H1 (cell line): Measurements from ENCODE around the gene RPL18. TPM values are rescaled to one million over a fixed set of nuclear protein-coding genes. Genes with fewer than 3 reads are reported as not detected.

Source experiments
- CTCF ChIA-PET: fragments of 300-600 bp; sonication (Branson Sonifier 250); formaldehyde crosslinking; loops from one replicate; lab custom pipeline; 2021; ENCODE audit not compliant: partially characterized antibody; lab: Charles Lee
- POLR2A ChIA-PET: fragments of 300-600 bp; sonication (Branson Sonifier 250); formaldehyde crosslinking; loops from one replicate; lab custom pipeline; 2021; ENCODE audit warnings: inconsistent platforms; ENCODE audit not compliant: partially characterized antibody; lab: Charles Lee
- DNase-seq, 2 experiments: peaks; one replicate each; pipeline versions ENCODE4 v3.0.0 to v3.0.0-alpha.2; 2010 to 2022; ENCODE audit warnings: low spot score in 2 of 2, low read depth in 1 of 2, mixed read lengths in 1 of 2
- FAIRE-seq: peaks from 2 replicates; lab custom pipeline; 2011; peaks lifted over from hg19 to GRCh38; lab: Jason Lieb, UNC
- H2AFZ ChIP-seq: 2 replicates; pipeline ENCODE4 v1.8.1; 2012; ENCODE audit warnings: low read length, inconsistent platforms
- H2AK5ac ChIP-seq: 2 replicates; pipeline ENCODE4 v1.6.1; 2013; ENCODE audit warnings: low read depth, low read length
- H2BK120ac ChIP-seq: replicated peaks from 2 replicates; pipeline ENCODE3; 2013; ENCODE audit warnings: low read depth, low read length, inconsistent platforms
- H2BK12ac ChIP-seq: 2 replicates; pipeline ENCODE4 v1.6.1; 2013; ENCODE audit warnings: low read depth, low read length
- H2BK15ac ChIP-seq: 2 replicates; pipeline ENCODE4 v1.6.1; 2013; ENCODE audit warnings: low read length
- H2BK20ac ChIP-seq: 2 replicates; pipeline ENCODE4 v1.6.1; 2013; ENCODE audit warnings: low read length
- H2BK5ac ChIP-seq: 2 replicates; pipeline ENCODE4 v1.6.1; 2013; ENCODE audit warnings: low read depth, low read length
- H3K14ac ChIP-seq: 2 replicates; pipeline ENCODE4 v1.6.1; 2013; ENCODE audit warnings: inconsistent platforms; ENCODE audit not compliant: insufficient read length
- H3K18ac ChIP-seq: 2 replicates; pipeline ENCODE4 v1.6.1; 2013; ENCODE audit warnings: low read length; ENCODE audit errors: extremely low read depth
- H3K23ac ChIP-seq: 2 replicates; pipeline ENCODE4 v1.6.1; 2013; ENCODE audit warnings: inconsistent platforms; ENCODE audit not compliant: insufficient read length
- H3K23me2 ChIP-seq: 2 replicates; pipeline ENCODE4 v1.6.1; 2013; ENCODE audit warnings: low read depth, low read length
- H3K27ac ChIP-seq: 2 replicates; pipeline ENCODE4 v1.6.1; 2011; ENCODE audit warnings: low read depth, low read length, inconsistent platforms
- H3K27me3 ChIP-seq, 4 experiments: replicated peaks in 1 of 4; 1 replicate in 1 of 4; 2 replicates in 3 of 4; pipeline versions ENCODE4 v1.6.1 to v1.8.1; 2011 to 2013; ENCODE audit warnings: low read length in 3 of 4, mild to moderate bottlenecking in 3 of 4, inconsistent platforms in 2 of 4, mixed read lengths in 2 of 4, moderate library complexity in 1 of 4; ENCODE audit not compliant: control insufficient read depth in 3 of 4, insufficient read depth in 3 of 4; ENCODE audit errors: extremely low read depth in 1 of 4
- H3K36me3 ChIP-seq, 4 experiments: 2 replicates each; pipeline versions ENCODE4 v1.6.1 to v1.8.1; 2011 to 2013; ENCODE audit warnings: mild to moderate bottlenecking in 4 of 4, low read length in 3 of 4, moderate library complexity in 2 of 4, control low read depth in 1 of 4, inconsistent platforms in 1 of 4; ENCODE audit not compliant: insufficient read depth in 4 of 4, control insufficient read depth in 2 of 4
- H3K4ac ChIP-seq: replicated peaks from 2 replicates; pipeline ENCODE3; 2013; ENCODE audit warnings: low read length, low read depth, mixed read lengths, inconsistent platforms; ENCODE audit not compliant: insufficient read length
- H3K4me1 ChIP-seq, 4 experiments: replicated peaks in 1 of 4; 1 replicate in 1 of 4; 2 replicates in 3 of 4; pipeline versions ENCODE4 v1.6.1 to v1.8.1; 2011 to 2013; ENCODE audit warnings: low read length in 3 of 4, inconsistent platforms in 2 of 4, mixed read lengths in 1 of 4; ENCODE audit not compliant: insufficient read depth in 4 of 4, control insufficient read depth in 3 of 4
- H3K4me2 ChIP-seq, 2 experiments: 2 replicates each; pipeline versions ENCODE4 v1.6.1 to v1.8.1; 2011 to 2013; ENCODE audit warnings: low read depth in 2 of 2, low read length in 2 of 2, control low read depth in 1 of 2, inconsistent platforms in 1 of 2, mild to moderate bottlenecking in 1 of 2; ENCODE audit not compliant: insufficient read depth in 1 of 2
- H3K4me3 ChIP-seq, 4 experiments: fragments of 200-600, 300-600 bp in 1 of 4; sonication (generic), shearing (Covaris generic), sonication (Bioruptor Twin) in 1 of 4; 2 replicates each; pipeline versions ENCODE4 v1.5.1 to v1.8.1; 2011 to 2016; ENCODE audit warnings: low read length in 4 of 4, low read depth in 3 of 4, control low read depth in 2 of 4, inconsistent platforms in 2 of 4, mild to moderate bottlenecking in 2 of 4, mixed read lengths in 1 of 4, moderate library complexity in 1 of 4; ENCODE audit not compliant: insufficient read depth in 2 of 4; ENCODE audit errors: extremely low read depth in 1 of 4
- H3K56ac ChIP-seq: replicated peaks from 2 replicates; pipeline ENCODE3; 2013; ENCODE audit warnings: low read depth, mild to moderate bottlenecking, mixed read lengths, low read length, inconsistent platforms; ENCODE audit not compliant: insufficient read length
- H3K79me1 ChIP-seq: 2 replicates; pipeline ENCODE4 v1.6.1; 2013; ENCODE audit warnings: low read depth, low read length, control low read depth
- H3K79me2 ChIP-seq, 2 experiments: 2 replicates each; pipeline versions ENCODE4 v1.6.1 to v1.8.1; 2012 to 2013; ENCODE audit warnings: low read length in 2 of 2, mild to moderate bottlenecking in 2 of 2, inconsistent platforms in 1 of 2; ENCODE audit not compliant: insufficient read depth in 2 of 2, control insufficient read depth in 1 of 2
- H3K9ac ChIP-seq, 4 experiments: replicated peaks in 1 of 4; 1 replicate in 1 of 4; 2 replicates in 3 of 4; pipeline versions ENCODE4 v1.6.1 to v1.8.1; 2011 to 2013; ENCODE audit warnings: low read depth in 3 of 4, low read length in 3 of 4, control low read depth in 2 of 4, mild to moderate bottlenecking in 2 of 4, moderate library complexity in 2 of 4, inconsistent platforms in 1 of 4; ENCODE audit errors: extremely low read depth in 1 of 4
- H3K9me3 ChIP-seq, 2 experiments: 2 replicates each; pipeline versions ENCODE4 v1.6.1 to v1.8.1; 2012 to 2013; ENCODE audit warnings: mild to moderate bottlenecking in 2 of 2, moderate library complexity in 2 of 2, control low read depth in 1 of 2, inconsistent platforms in 1 of 2, low read depth in 1 of 2, low read length in 1 of 2, mixed read lengths in 1 of 2; ENCODE audit not compliant: insufficient read depth in 2 of 2
- H4K20me1 ChIP-seq, 2 experiments: replicated peaks in 1 of 2; 2 replicates each; pipeline versions ENCODE3 to v1.8.1; 2011 to 2013; ENCODE audit warnings: inconsistent platforms in 2 of 2, low read length in 2 of 2, mild to moderate bottlenecking in 1 of 2; ENCODE audit not compliant: insufficient read depth in 2 of 2, control insufficient read depth in 1 of 2
- H4K5ac ChIP-seq: 2 replicates; pipeline ENCODE4 v1.6.1; 2013; ENCODE audit warnings: low read length, low read depth, mixed read lengths, inconsistent platforms; ENCODE audit not compliant: insufficient read length
- H4K8ac ChIP-seq: 2 replicates; pipeline ENCODE4 v1.8.0; 2013; ENCODE audit warnings: mild to moderate bottlenecking, moderate library complexity, low read length, inconsistent platforms; ENCODE audit not compliant: insufficient read depth; ENCODE audit errors: extremely low read depth
- H4K91ac ChIP-seq: replicated peaks from 2 replicates; pipeline ENCODE3; 2013; ENCODE audit warnings: low read length, mixed read lengths, inconsistent platforms; ENCODE audit not compliant: insufficient read length
- CEBPB ChIP-seq: IDR thresholded peaks from 2 replicates; pipeline ENCODE4 v1.6.1; 2012; ENCODE audit warnings: low read depth, low read length
- CREB1 ChIP-seq: IDR thresholded peaks from 2 replicates; pipeline ENCODE4 v1.6.1; 2012; ENCODE audit warnings: inconsistent platforms
- HDAC2 ChIP-seq, 2 experiments: fragments of 300-600 bp in 1 of 2; sonication (generic) in 1 of 2; IDR thresholded peaks; 2 replicates each; pipeline ENCODE4 v1.6.1; 2011 to 2012; ENCODE audit warnings: low read depth in 2 of 2, low read length in 2 of 2, mild to moderate bottlenecking in 2 of 2, moderate library complexity in 2 of 2, borderline replicate concordance in 1 of 2, inconsistent platforms in 1 of 2
- POU5F1 ChIP-seq: IDR thresholded peaks from 2 replicates; pipeline ENCODE4 v1.6.1; 2011; ENCODE audit warnings: low read depth, mild to moderate bottlenecking, low read length, moderate library complexity
- RAD21 ChIP-seq, 2 experiments: IDR thresholded peaks in 1 of 2; conservative IDR thresholded peaks in 1 of 2; 2 replicates each; pipeline ENCODE4 v1.6.1; 2011; ENCODE audit warnings: low read depth in 2 of 2, low read length in 2 of 2, improper control_type of control experiment in 1 of 2, inconsistent platforms in 1 of 2, mild to moderate bottlenecking in 1 of 2, moderate library complexity in 1 of 2
- SIN3A ChIP-seq, 2 experiments: IDR thresholded peaks in 1 of 2; conservative IDR thresholded peaks in 1 of 2; 2 replicates each; pipeline ENCODE4 v1.6.1; 2011 to 2012; ENCODE audit warnings: low read length in 2 of 2, improper control_type of control experiment in 1 of 2, low read depth in 1 of 2, mild to moderate bottlenecking in 1 of 2
- SRF ChIP-seq: IDR thresholded peaks from 2 replicates; pipeline ENCODE4 v1.6.1; 2011; ENCODE audit warnings: mild to moderate bottlenecking, low read depth, low read length, moderate library complexity
- TEAD4 ChIP-seq: IDR thresholded peaks from 2 replicates; pipeline ENCODE4 v1.6.1; 2012; ENCODE audit warnings: low read depth, low read length, inconsistent platforms, mixed read lengths
- YY1 ChIP-seq: IDR thresholded peaks from 2 replicates; pipeline ENCODE4 v1.6.1; 2011; ENCODE audit warnings: low read depth, mild to moderate bottlenecking, low read length
- WGBS, 2 experiments: shearing (Covaris generic) in 1 of 2; methylation state at CpG; one replicate each; pipeline versions ENCODE4 v1.1.6 to v1.1.7; 2013 to 2015; ENCODE audit warnings: low lambda C conversion rate in 2 of 2, mixed read lengths in 2 of 2, inconsistent platforms in 1 of 2, low coverage in 1 of 2, missing lambda C conversion rate in 1 of 2; ENCODE audit not compliant: insufficient replicate concordance in 2 of 2, insufficient coverage in 1 of 2, insufficient read length in 1 of 2; ENCODE audit errors: extremely low coverage in 1 of 2, missing lambda C conversion rate in 1 of 2; 5-methylcytosine and 5-hydroxymethylcytosine counted together
- polyA plus RNA-seq, 7 experiments: library from polyadenylated mRNA; depleted of rRNA in 3 of 7; stranded (reverse) in 5 of 7; unstranded in 2 of 7; fragments of >200 nt in 5 of 7; fragments of 200-250 nt in 2 of 7; gene quantifications; 1 replicate in 5 of 7; 2 replicates in 1 of 7; 4 replicates in 1 of 7; pipeline versions ENCODE4 v1.2.1 to v1.2.3, GENCODE V29; 2011 to 2013; ENCODE audit warnings: missing spikeins in 2 of 7, mixed read lengths in 2 of 7
- total RNA-seq: library from RNA; stranded (reverse); fragmentation: NEBNext Ultra II Directional; extraction: Animal tissue kit (Norgen Biotek cat#: 25700); gene quantifications from 2 replicates; pipeline ENCODE4 v1.2.1, GENCODE V29; 2021

The RPL18 gene
- total and polyA plus RNA-seq, 2 of the 8 experiments (the other 6 are each of a cell fraction or from before 2014, with no cell fraction given), result 1,669 to 2,789 TPM

DNA sequence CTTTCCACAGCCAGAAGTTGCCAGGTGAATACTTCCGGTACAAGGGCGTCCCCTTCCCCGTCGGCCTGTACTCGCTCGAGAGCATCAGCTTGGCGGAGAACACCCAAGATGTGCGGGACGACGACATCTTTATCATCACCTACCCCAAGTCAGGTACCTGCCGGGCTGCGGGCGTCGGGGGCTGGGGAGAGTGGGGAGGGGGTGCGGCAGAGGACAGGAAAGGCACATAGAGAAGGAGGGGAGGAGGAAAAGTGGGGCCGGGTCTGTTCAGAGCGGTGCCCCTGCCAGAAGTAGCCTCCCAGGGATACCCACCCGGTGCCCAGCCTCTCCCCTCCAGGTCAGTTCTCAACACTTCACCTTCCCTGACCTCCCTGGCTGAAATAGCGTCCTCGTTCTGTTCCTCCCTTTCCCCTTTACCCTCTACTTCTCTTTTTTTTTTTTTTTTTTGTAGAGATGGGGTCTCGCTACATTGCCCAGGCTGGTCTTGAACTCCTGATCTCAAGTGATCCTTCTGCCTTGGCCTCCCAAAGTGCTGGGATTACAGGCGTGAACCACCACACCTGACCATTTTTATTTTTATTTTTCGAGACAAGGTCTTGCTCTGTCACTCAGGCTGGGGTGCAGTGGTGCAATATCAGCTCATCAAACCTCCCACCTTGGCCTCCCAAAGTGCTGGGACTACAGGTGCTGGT lies 42.9 kb downstream of the RPL18 start:
- Histone ChIP-seq H3K14ac (no peak overlapping the region), H4K5ac (no peak overlapping the region), H3K56ac (no peak overlapping the region), H3K4me3 (no peak overlapping the region), H2BK12ac (no peak overlapping the region), H2BK15ac (no peak overlapping the region), H3K9me3 (no peaks in the 10 kb centered on the region), H3K27me3 (no peaks in the 10 kb centered on the region; a peak in 1 of 7 replicates), H3K79me1 (no peaks in the 10 kb centered on the region), H3K4me1 (peaks cover 0 to 5% (median 3%) of the 10 kb centered on the region in 4 experiments; a peak in 3 of 7 replicates), H2AFZ (no peak overlapping the region), H3K79me2 (no peaks in the 10 kb centered on the region), H3K23me2 (no peaks in the 10 kb centered on the region), H3K23ac (no peak overlapping the region), H2BK120ac (no peak overlapping the region), H3K18ac (no peak overlapping the region), H4K8ac (no peak overlapping the region), H4K91ac (no peak overlapping the region), H3K9ac (no peak overlapping the region), H2BK20ac (no peak overlapping the region), H3K36me3 (no peaks in the 10 kb centered on the region), H2AK5ac (no peak overlapping the region), H3K4ac (no peak overlapping the region), H2BK5ac (no peak overlapping the region), H4K20me1 (no peaks in the 10 kb centered on the region), H3K4me2 (no peak overlapping the region), H3K27ac (no peak overlapping the region)
- 88% methylated on average over 11 of the region's 23 CpGs; no CpG with 5 or more reads in 1 of the 2 experiments for WGBS, 2 experiments
- POLR2A ChIA-PET, result interaction anchor here (1.2 to 2.0 kb wide), 2 partner anchors 66 to 83 kb away, joined by 3 to 5 read pairs; no protein-coding TSS in a partner anchor
- TF ChIP-seq HDAC2 (IDR thresholded peaks at IDR 0.05; ENCODE audit: borderline replicate concordance in 1 of 2, low read depth in 2 of 2, low read length in 2 of 2), result no peak
- no peak for TF ChIP-seq POU5F1
- TF ChIP-seq CEBPB, result no peak
- TF ChIP-seq RAD21 (IDR thresholded peaks at IDR 0.05 in 1 of 2, conservative IDR thresholded peaks at IDR 0.05 in 1 of 2; ENCODE audit: low read depth in 2 of 2, low read length in 2 of 2), result no peak
- TF ChIP-seq YY1, result no peak
- TF ChIP-seq SIN3A (conservative IDR thresholded peaks at IDR 0.05 in 1 of 2, IDR thresholded peaks at IDR 0.05 in 1 of 2; ENCODE audit: low read depth in 1 of 2, low read length in 2 of 2), result no peak
- no peak for TF ChIP-seq CREB1
- TF ChIP-seq TEAD4, result no peak
- no peak for TF ChIP-seq SRF
- FAIRE-seq (no peak), DNase-seq (no peak)
- CTCF ChIA-PET, result interaction anchor here (0.6 to 1.0 kb wide), 3 partner anchors 11 to 69 kb away, joined by 3 read pairs; no protein-coding TSS in a partner anchor
